Neural cell (in vitro differentiated cells): Measurements from ENCODE around the gene SPRYD7. TPM values are rescaled to one million over a fixed set of nuclear protein-coding genes. Genes with fewer than 3 reads are reported as not detected.

Source experiments
- H2AFZ ChIP-seq: fragments of 200-600, 300-800 bp; sonication (generic), shearing (Covaris generic); 2 replicates; pipeline ENCODE4 v1.6.0; 2014; ENCODE audit warnings: low read depth, mild to moderate bottlenecking, antibody characterized with exemption, low read length, moderate library complexity
- H3F3A ChIP-seq: fragments of 200-600 bp; shearing (Covaris generic); 2 replicates; pipeline ENCODE4 v1.6.1; 2016; ENCODE audit warnings: mild to moderate bottlenecking, moderate library complexity, mixed read lengths, antibody characterized with exemption, low read length; ENCODE audit not compliant: insufficient read depth, poor library complexity, severe bottlenecking
- H3K27ac ChIP-seq: fragments of 200-600, 300-800 bp; sonication (generic), shearing (Covaris generic); 2 replicates; pipeline ENCODE4 v1.5.1; 2014; ENCODE audit warnings: mild to moderate bottlenecking, low read length, moderate library complexity
- H3K27me3 ChIP-seq: fragments of 300-800, 200-600 bp; sonication (generic), shearing (Covaris generic); 2 replicates; pipeline ENCODE4 v1.6.0; 2014; ENCODE audit warnings: mild to moderate bottlenecking, low read depth, low read length, moderate library complexity; ENCODE audit not compliant: insufficient read depth
- H3K36me3 ChIP-seq: fragments of 300-800, 200-600 bp; sonication (generic), shearing (Covaris generic); 2 replicates; pipeline ENCODE4 v1.5.1; 2014; ENCODE audit warnings: mild to moderate bottlenecking, antibody characterized with exemption, low read length, moderate library complexity; ENCODE audit not compliant: insufficient read depth
- H3K4me2 ChIP-seq: fragments of 300-800, 200-600 bp; sonication (generic), shearing (Covaris generic); 2 replicates; pipeline ENCODE4 v1.6.0; 2014; ENCODE audit warnings: mild to moderate bottlenecking, low read length
- H3K4me3 ChIP-seq: fragments of 300-800, 200-600 bp; sonication (generic), shearing (Covaris generic); 2 replicates; pipeline ENCODE4 v1.5.1; 2014; ENCODE audit warnings: mild to moderate bottlenecking, low read length, moderate library complexity
- H3K79me2 ChIP-seq: fragments of 200-600 bp; shearing (Covaris generic); replicated peaks from 2 replicates; pipeline ENCODE4 v1.6.0; 2014; ENCODE audit warnings: mild to moderate bottlenecking, low read length, moderate library complexity; ENCODE audit not compliant: insufficient read depth
- H3K9ac ChIP-seq: fragments of 300-800, 200-600 bp; sonication (generic), shearing (Covaris generic); 2 replicates; pipeline ENCODE4 v1.6.1; 2016; ENCODE audit warnings: mild to moderate bottlenecking, low read length, mixed read lengths
- H3K9me2 ChIP-seq: fragments of 200-600 bp; shearing (Covaris generic); 2 replicates; pipeline ENCODE4 v1.6.1; 2016; ENCODE audit warnings: mild to moderate bottlenecking, low read length, mixed read lengths; ENCODE audit not compliant: insufficient read depth
- H3K9me3 ChIP-seq: fragments of 200-600, 300-800 bp; sonication (generic), shearing (Covaris generic); 2 replicates; pipeline ENCODE4 v1.6.1; 2016; ENCODE audit warnings: mild to moderate bottlenecking, mixed run types, low read length, moderate library complexity, mixed read lengths
- H4K20me1 ChIP-seq: fragments of 200-600 bp; shearing (Covaris generic); 2 replicates; pipeline ENCODE4 v1.6.1; 2016; ENCODE audit warnings: mild to moderate bottlenecking, mixed run types; ENCODE audit not compliant: insufficient read depth
- CTCF ChIP-seq: fragments of 450-650 bp; IDR thresholded peaks from 2 replicates; pipeline ENCODE4 v1.5.1; 2014; ENCODE audit warnings: antibody characterized with exemption, mild to moderate bottlenecking, moderate library complexity; ENCODE audit not compliant: poor library complexity, severe bottlenecking
- EP300 ChIP-seq: fragments of 450-650 bp; conservative IDR thresholded peaks from 2 replicates; pipeline ENCODE4 v1.6.1; 2014; ENCODE audit warnings: antibody characterized with exemption, mild to moderate bottlenecking, moderate library complexity; ENCODE audit not compliant: poor library complexity, severe bottlenecking
- EZH2 ChIP-seq: fragments of 200-600, 300-800 bp; shearing (Covaris generic), sonication (generic); IDR thresholded peaks from 2 replicates; pipeline ENCODE4 v1.6.1; 2014; ENCODE audit warnings: antibody characterized with exemption, low read length, borderline replicate concordance, mild to moderate bottlenecking; ENCODE audit not compliant: insufficient read depth, poor library complexity, severe bottlenecking
- MXI1 ChIP-seq: fragments of 450-650 bp; conservative IDR thresholded peaks from 2 replicates; pipeline ENCODE4 v1.6.1; 2014; ENCODE audit warnings: antibody characterized with exemption, mild to moderate bottlenecking; ENCODE audit not compliant: poor library complexity, severe bottlenecking
- POLR2AphosphoS5 ChIP-seq: IDR thresholded peaks from 2 replicates; pipeline ENCODE4 v1.6.1; 2012
- RAD21 ChIP-seq: fragments of 450-650 bp; conservative IDR thresholded peaks from 2 replicates; pipeline ENCODE4 v1.6.1; 2014; ENCODE audit warnings: antibody characterized with exemption, mild to moderate bottlenecking, moderate library complexity
- REST ChIP-seq: IDR thresholded peaks from 2 replicates; pipeline ENCODE4 v1.6.1; 2012; ENCODE audit warnings: borderline replicate concordance
- SMC3 ChIP-seq: fragments of 450-650 bp; conservative IDR thresholded peaks from 2 replicates; pipeline ENCODE4 v1.6.1; 2014; ENCODE audit warnings: antibody characterized with exemption, mild to moderate bottlenecking, moderate library complexity; ENCODE audit not compliant: poor library complexity
- TAF1 ChIP-seq: IDR thresholded peaks from 2 replicates; pipeline ENCODE4 v1.6.1; 2012; ENCODE audit warnings: low read depth
- polyA plus RNA-seq: library from polyadenylated mRNA; depleted of rRNA; stranded (reverse); fragments of >200 nt; gene quantifications from 2 replicates; pipeline ENCODE4 v1.2.3, GENCODE V29; 2014

Gene SPRYD7
- polyA plus RNA-seq, 1 donor from 2014 or later = 15.4 TPM

GRCh38 chr13:49939321-49939720, 3.2 kb upstream of the SPRYD7 start:
- no peak for TF ChIP-seq EZH2
- TF ChIP-seq SMC3 = no peak
- no peak for TF ChIP-seq EP300
- no peak for TF ChIP-seq POLR2AphosphoS5
- TF ChIP-seq REST = no peak
- TF ChIP-seq CTCF = no peak
- TF ChIP-seq MXI1 = no peak
- no peak for TF ChIP-seq RAD21
- TF ChIP-seq TAF1 = no peak
- Histone ChIP-seq H3K4me3 (no peak overlapping the region), H4K20me1 (no peaks in the 10 kb centered on the region), H3K9me2 (no peaks in the 10 kb centered on the region), H3F3A (no peaks in the 10 kb centered on the region), H3K9ac (no peak overlapping the region), H3K27ac (no peak overlapping the region), H3K79me2 (no peaks in the 10 kb centered on the region), H3K9me3 (no peaks in the 10 kb centered on the region), H3K4me2 (no peak overlapping the region), H3K36me3 (no peaks in the 10 kb centered on the region), H3K27me3 (no peaks in the 10 kb centered on the region), H2AFZ (no peak overlapping the region)

GRCh38 chr13:49938921-49939320, 2.8 kb upstream of the SPRYD7 start:
- no peak for TF ChIP-seq SMC3
- no peak for TF ChIP-seq POLR2AphosphoS5
- no peak for TF ChIP-seq EZH2
- no peak for TF ChIP-seq CTCF
- Histone ChIP-seq H3K9me2 (no peaks in the 10 kb centered on the region), H2AFZ (no peak overlapping the region), H3K4me3 (no peak overlapping the region), H3K9me3 (no peaks in the 10 kb centered on the region), H3K27me3 (no peaks in the 10 kb centered on the region), H3K4me2 (no peak overlapping the region), H3K27ac (no peak overlapping the region), H3K9ac (no peak overlapping the region), H3F3A (no peaks in the 10 kb centered on the region), H4K20me1 (no peaks in the 10 kb centered on the region), H3K79me2 (no peaks in the 10 kb centered on the region), H3K36me3 (no peaks in the 10 kb centered on the region)
